ENCODE measurements around the gene DBI.

The DBI gene

DNA sequence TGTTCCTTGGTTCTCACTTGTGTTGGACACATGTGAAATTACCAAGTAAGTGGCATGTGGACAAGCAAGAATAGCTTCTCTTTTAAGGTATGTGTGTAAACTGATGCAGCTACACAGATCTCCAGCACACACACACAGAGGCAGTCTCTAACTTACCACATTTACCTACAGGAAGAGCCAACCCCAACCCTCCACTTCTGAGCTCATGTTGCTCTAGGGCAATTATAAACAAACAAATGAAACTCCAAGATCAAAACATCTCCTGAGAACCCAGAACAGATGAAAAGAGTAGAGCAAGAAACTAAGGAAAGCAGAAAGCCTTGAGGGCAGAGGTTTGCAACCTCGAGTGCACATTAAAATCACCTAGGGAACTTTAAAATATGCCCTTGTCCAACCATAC is 48.9 kb downstream of the DBI start:
- no peak for TF ChIP-seq YY1 (IDR thresholded peaks at IDR 0.05; ENCODE audit: low read depth)
- no peak for TF ChIP-seq CREB1 (IDR thresholded peaks at IDR 0.05; ENCODE audit: low read depth)
- no peak for TF ChIP-seq FOXM1 (IDR thresholded peaks at IDR 0.05; ENCODE audit: borderline replicate concordance, low read depth)
- no peak for TF ChIP-seq EP300 (IDR thresholded peaks at IDR 0.05; ENCODE audit: borderline replicate concordance)
- no peak for TF ChIP-seq RAD21 (IDR thresholded peaks at IDR 0.05; ENCODE audit: low read depth)
- TF ChIP-seq TAF1 (IDR thresholded peaks at IDR 0.05; ENCODE audit: low read depth), result no peak
- TF ChIP-seq TCF12 (IDR thresholded peaks at IDR 0.05; ENCODE audit: low read depth), result no peak
- TF ChIP-seq TEAD4 (IDR thresholded peaks at IDR 0.05), result no peak
- no peak for TF ChIP-seq NFIC (IDR thresholded peaks at IDR 0.05)
- TF ChIP-seq, protein P1, sequence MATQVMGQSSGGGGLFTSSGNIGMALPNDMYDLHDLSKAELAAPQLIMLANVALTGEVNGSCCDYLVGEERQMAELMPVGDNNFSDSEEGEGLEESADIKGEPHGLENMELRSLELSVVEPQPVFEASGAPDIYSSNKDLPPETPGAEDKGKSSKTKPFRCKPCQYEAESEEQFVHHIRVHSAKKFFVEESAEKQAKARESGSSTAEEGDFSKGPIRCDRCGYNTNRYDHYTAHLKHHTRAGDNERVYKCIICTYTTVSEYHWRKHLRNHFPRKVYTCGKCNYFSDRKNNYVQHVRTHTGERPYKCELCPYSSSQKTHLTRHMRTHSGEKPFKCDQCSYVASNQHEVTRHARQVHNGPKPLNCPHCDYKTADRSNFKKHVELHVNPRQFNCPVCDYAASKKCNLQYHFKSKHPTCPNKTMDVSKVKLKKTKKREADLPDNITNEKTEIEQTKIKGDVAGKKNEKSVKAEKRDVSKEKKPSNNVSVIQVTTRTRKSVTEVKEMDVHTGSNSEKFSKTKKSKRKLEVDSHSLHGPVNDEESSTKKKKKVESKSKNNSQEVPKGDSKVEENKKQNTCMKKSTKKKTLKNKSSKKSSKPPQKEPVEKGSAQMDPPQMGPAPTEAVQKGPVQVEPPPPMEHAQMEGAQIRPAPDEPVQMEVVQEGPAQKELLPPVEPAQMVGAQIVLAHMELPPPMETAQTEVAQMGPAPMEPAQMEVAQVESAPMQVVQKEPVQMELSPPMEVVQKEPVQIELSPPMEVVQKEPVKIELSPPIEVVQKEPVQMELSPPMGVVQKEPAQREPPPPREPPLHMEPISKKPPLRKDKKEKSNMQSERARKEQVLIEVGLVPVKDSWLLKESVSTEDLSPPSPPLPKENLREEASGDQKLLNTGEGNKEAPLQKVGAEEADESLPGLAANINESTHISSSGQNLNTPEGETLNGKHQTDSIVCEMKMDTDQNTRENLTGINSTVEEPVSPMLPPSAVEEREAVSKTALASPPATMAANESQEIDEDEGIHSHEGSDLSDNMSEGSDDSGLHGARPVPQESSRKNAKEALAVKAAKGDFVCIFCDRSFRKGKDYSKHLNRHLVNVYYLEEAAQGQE (IDR thresholded peaks at IDR 0.05; ENCODE audit: low read depth), result no peak
- TF ChIP-seq MAX (IDR thresholded peaks at IDR 0.05), result no peak
- TF ChIP-seq, protein P2, sequence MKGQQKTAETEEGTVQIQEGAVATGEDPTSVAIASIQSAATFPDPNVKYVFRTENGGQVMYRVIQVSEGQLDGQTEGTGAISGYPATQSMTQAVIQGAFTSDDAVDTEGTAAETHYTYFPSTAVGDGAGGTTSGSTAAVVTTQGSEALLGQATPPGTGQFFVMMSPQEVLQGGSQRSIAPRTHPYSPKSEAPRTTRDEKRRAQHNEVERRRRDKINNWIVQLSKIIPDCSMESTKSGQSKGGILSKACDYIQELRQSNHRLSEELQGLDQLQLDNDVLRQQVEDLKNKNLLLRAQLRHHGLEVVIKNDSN (IDR thresholded peaks at IDR 0.05), result no peak
- TF ChIP-seq EGR1 (IDR thresholded peaks at IDR 0.05), result no peak
- TF ChIP-seq CEBPB (IDR thresholded peaks at IDR 0.05), result no peak
- TF ChIP-seq ZBTB7A (IDR thresholded peaks at IDR 0.05; ENCODE audit: low read depth), result no peak

- no peak for TF ChIP-seq TAF1 (IDR thresholded peaks at IDR 0.05; ENCODE audit: low read depth)
- TF ChIP-seq EGR1 (IDR thresholded peaks at IDR 0.05), result no peak
- no peak for TF ChIP-seq EP300 (IDR thresholded peaks at IDR 0.05; ENCODE audit: borderline replicate concordance)
- TF ChIP-seq NFIC (IDR thresholded peaks at IDR 0.05), result peak; percentile 91
- TF ChIP-seq TCF12 (IDR thresholded peaks at IDR 0.05; ENCODE audit: low read depth), result 0 out of 2 replicates have a peak, but pooled peaks have one; percentile 46
These were observed 49.6 kb downstream of the DBI start for GRCh38 chr2:119416299-119416923.

DNA sequence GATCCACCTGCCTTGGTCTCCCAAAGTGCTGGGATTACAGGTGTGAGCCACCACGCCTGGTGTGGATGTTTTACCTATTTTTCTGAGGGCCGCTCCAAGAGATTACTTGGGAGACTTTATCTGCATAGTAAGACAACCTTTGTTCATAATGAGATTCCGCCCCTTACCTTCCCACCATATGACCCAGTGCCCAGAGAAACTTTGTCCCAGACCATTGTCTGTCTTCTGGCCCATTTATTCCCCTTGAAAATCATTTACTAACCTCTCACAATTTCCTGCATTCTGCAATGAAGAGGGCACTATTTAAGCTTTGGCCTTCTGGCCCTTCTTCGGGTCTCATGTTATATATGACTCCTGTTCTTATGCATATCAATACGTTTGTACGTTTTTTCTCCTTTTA is 51.1 kb downstream of the DBI start:
- no peak for TF ChIP-seq EP300 (IDR thresholded peaks at IDR 0.05; ENCODE audit: borderline replicate concordance)
- TF ChIP-seq TCF12 (IDR thresholded peaks at IDR 0.05; ENCODE audit: low read depth), result no peak
- no peak for TF ChIP-seq RAD21 (IDR thresholded peaks at IDR 0.05; ENCODE audit: low read depth)
- no peak for TF ChIP-seq CEBPB (IDR thresholded peaks at IDR 0.05)
- TF ChIP-seq FOXM1 (IDR thresholded peaks at IDR 0.05; ENCODE audit: borderline replicate concordance, low read depth), result no peak
- no peak for TF ChIP-seq ZBTB7A (IDR thresholded peaks at IDR 0.05; ENCODE audit: low read depth)
- TF ChIP-seq EGR1 (IDR thresholded peaks at IDR 0.05), result no peak
- no peak for TF ChIP-seq TEAD4 (IDR thresholded peaks at IDR 0.05)
- TF ChIP-seq NFIC (IDR thresholded peaks at IDR 0.05), result no peak
- no peak for TF ChIP-seq TAF1 (IDR thresholded peaks at IDR 0.05; ENCODE audit: low read depth)
- TF ChIP-seq, protein P1 (IDR thresholded peaks at IDR 0.05; ENCODE audit: low read depth), result no peak
- TF ChIP-seq, protein P2 (IDR thresholded peaks at IDR 0.05), result no peak

DNA sequence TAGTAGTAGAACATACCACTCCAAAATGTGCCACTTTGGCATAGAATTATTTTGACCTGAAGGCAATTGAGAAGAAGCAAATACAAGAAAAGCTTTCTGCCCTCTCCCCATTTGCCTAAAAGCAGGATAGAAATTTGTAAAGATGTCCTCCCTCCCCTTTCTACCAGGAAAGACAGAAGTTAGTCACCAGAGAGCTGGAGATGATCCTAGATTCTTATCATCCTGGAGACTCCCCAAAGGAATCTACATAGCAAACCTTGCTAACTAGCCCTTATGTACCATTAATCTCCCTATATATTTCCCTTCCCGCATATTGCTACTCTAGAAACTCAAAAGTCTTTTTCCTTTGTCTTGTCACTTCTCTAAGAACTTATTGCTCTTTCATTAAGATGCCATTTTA is 52.3 kb downstream of the DBI start:
- TF ChIP-seq, protein P1 (IDR thresholded peaks at IDR 0.05; ENCODE audit: low read depth), result no peak
- TF ChIP-seq YY1 (IDR thresholded peaks at IDR 0.05; ENCODE audit: low read depth) (no peak), MAX (IDR thresholded peaks at IDR 0.05) (no peak)
